Kidney capillary endothelial cell (primary cell): ENCODE measurements around the gene ADAMTS2.

Source experiments
- DNase-seq: peaks from one replicate; pipeline ENCODE4 v3.0.0-alpha.2; 2018; ENCODE audit warnings: low spot score

Gene ADAMTS2

GRCh38 chr5:179232091-179232735 is 113.0 kb downstream of the ADAMTS2 start:
- DNase-seq, result no peak

- DNase-seq, result no peak
Measured at GRCh38 chr5:179231309-179231708, 114.0 kb downstream of the ADAMTS2 start.

- DNase-seq, result no peak
Measured at GRCh38 chr5:179230061-179230461, 115.2 kb downstream of the ADAMTS2 start.

- DNase-seq, result no peak
Measured at GRCh38 chr5:179229331-179229831, 115.9 kb downstream of the ADAMTS2 start.

GRCh38 chr5:179228341-179229121 is 116.7 kb downstream of the ADAMTS2 start:
- DNase-seq, result no peak

- no peak for DNase-seq
Measured at GRCh38 chr5:179227580-179228311, 117.5 kb downstream of the ADAMTS2 start.

GRCh38 chr5:179227229-179227579 is 118.1 kb downstream of the ADAMTS2 start:
- no peak for DNase-seq

- DNase-seq, result no peak
Measured at GRCh38 chr5:179226696-179227095, 118.6 kb downstream of the ADAMTS2 start.

GRCh38 chr5:179225387-179225786 is 119.9 kb downstream of the ADAMTS2 start:
- no peak for DNase-seq

- no peak for DNase-seq
Measured at GRCh38 chr5:179224741-179225140, 120.5 kb downstream of the ADAMTS2 start.

DNA sequence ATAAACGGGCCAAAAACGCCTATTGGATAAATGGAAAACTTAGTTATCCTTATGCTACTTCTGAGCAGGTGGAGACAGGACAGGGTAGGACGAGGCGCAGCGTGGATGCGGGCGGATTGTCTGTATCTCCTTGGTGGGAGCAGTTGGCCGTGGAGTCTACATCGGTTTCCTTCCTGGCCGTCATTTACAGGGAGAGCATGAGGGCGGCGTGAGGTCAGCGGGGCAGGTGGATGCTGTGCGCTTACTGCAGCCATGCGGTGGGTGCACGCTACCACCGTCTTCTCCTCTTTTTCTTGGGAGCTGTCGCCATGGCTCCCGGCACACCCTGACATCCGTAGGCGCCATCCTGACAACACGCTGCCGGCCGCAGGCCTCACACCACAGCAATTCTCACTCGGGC is 121.3 kb downstream of the ADAMTS2 start:
- DNase-seq, result no peak

DNA sequence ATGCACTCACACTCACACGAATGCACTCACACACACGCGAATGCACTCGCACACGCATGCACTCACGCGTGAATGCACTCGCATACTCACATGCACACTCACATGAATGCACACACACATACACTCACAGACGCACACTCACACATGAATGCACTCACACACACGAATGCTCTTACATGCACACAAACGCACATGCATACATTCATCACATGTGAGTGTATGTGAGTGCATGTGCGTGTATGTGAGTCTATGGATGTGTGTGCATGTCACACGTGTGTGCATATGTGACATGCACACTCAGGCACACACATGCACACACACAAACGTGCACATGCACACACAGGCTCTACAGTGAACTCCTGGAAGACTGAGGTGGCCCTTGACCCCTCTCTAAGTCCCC is 121.7 kb downstream of the ADAMTS2 start:
- DNase-seq, result no peak

DNA sequence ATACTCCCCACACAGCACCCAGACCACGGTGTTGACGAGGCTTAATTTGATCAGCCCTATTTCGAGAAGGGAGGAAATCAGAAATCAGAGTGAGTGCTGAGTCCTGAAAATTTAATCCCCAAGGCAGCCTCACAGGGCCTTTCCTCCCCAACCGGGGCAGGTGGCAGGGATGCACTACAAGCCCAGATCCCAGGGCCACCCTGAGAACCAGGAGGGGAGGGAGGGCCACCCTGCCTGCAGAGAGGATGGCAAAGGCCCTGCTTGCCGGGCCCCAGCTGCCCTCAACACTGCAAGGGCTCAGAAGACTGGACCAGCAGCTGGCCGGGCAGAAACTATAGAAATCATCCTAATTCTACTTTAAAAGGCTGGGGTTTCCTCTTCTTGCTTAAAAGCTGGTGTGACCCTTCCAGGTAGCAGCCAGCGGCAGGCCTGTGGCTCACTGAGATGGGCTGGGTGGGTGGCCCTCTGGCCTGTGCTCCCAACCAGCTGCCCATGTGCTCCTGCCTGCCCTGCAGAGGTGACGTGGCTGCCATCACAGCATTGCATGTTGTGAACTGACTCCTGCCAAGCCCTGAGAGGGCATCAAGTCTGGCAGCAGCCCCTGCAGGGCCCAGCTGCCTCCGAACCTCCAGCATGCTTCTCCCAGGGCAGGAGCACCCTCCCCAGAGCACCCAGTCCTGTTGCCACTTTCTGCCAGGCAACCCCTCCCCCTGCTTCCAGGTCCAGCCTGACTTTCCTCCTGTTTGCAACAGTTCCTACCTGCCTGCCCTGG is 122.8 kb downstream of the ADAMTS2 start:
- DNase-seq, result no peak

GRCh38 chr5:179221877-179222220 is 123.4 kb downstream of the ADAMTS2 start:
- DNase-seq, result no peak

- no peak for DNase-seq
Measured at GRCh38 chr5:179221196-179221876, 123.9 kb downstream of the ADAMTS2 start.

GRCh38 chr5:179220716-179221115 is 124.5 kb downstream of the ADAMTS2 start:
- no peak for DNase-seq

- DNase-seq, result no peak
Measured at GRCh38 chr5:179219661-179220620, 125.3 kb downstream of the ADAMTS2 start.

GRCh38 chr5:179218943-179219330 is 126.3 kb downstream of the ADAMTS2 start:
- no peak for DNase-seq

DNA sequence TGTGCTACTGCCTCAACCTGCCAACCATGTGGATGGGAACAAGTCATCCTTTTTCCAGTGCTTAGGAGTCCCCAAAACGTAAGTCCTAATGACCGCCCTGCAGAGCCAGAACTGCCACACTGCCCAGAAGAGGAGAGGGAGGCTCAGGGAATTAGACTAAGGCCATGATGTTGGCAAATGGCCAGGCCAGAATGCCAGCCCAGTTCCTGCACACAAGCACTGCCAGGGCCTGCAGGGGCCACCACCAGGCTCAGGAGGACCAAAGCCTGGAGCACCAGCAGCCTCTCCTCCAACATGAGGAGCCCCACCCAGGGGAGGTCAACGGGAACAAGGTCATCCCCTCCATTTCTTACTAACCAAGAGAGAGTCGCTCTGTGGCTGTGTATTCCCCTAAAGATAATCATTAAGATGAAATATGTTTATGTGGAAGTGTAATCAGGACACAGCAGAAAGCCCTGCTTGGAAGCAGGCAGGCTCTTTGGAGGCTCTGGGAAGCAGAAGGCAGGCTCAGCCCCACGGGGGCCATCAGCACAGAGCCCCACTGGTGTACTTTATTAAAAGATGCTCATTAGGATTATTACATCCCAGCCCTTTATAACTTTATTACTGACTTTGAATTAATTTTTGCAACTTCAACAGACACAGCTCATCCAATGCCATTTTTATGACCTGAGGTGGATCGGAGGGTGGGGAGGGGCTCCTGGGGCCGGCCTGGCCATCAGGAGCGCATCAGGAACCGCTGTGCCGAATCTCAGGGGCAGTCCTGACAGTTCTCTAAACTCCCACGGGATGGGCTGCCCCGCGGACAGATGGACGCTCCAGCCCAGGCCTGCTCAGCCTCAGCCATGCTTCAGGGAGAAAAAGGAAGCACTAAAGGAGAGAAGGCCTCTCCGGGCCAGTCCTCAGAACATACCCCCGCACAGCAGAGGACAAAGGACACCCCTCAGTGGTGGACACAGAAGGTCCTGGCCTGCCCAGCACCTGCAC is 127.0 kb downstream of the ADAMTS2 start:
- no peak for DNase-seq
